ENCODE results near the gene TRERF1.
"Not testable (repeated sequence)": the region's sequence is repeated elsewhere in the genome, so short reads cannot be mapped to it uniquely, and the experiment has no call there.

The TRERF1 gene

DNA sequence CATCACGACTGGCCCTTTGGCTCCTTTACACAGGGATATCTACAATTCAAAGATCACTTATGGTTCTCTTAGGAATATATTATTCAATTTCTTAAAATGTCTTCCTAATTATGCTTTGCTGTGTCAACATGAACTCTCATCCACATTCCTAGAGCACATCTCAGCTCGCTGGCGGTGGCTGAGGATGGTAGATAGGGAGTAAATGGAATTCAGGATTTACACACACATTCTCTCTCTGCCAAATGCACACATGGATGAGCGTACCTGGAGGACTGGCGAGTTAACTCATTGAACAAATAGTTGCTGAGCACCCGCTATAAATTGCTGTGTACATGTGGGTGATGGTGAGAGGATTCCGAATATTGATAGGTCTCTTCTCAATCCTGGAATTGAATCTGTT is 229.3 kb downstream of the TRERF1 start:
- no peaks in the 10 kb centered on the region for H3K9me3 ChIP-seq
- no peak overlapping the region for H3K4me3 ChIP-seq
- DNase-seq = no peak
- no peak overlapping the region for H3K27ac ChIP-seq
- no peaks in the 10 kb centered on the region for H3K4me1 ChIP-seq
- H3K36me3 ChIP-seq = peaks cover 0 to under 1% (median 0%) of the 10 kb centered on the region in 3 donors
- no peak for TF ChIP-seq CTCF (IDR thresholded peaks at IDR 0.05)
- intact Hi-C loops (cut with DNase I; ENCODE audit: low total_unique reads) = loop anchor here (10.0 kb wide), 1 partner anchor 288 kb away; no protein-coding TSS in a partner anchor
- no peaks in the 10 kb centered on the region for H3K27me3 ChIP-seq

DNA sequence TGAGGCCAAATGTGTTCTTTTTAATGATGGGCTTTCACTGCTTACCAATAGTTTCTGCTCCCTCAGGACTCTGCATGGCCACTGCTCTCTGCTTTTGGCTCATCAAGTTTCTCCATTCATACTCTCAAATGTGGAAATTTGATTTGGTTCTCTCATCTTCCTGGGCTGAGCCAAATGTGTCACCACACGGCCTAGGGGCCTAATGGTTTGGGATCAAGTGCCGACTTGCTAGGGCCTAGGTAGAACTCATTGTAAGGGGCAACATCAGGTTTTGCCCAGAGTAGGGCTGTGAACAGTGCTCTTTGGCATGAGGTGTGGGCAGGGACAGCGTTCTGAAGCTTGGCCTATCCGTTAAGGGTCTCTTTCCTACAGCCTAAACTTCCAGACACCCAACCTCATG is 230.2 kb downstream of the TRERF1 start:
- H3K27me3 ChIP-seq = no peaks in the 10 kb centered on the region
- H3K4me1 ChIP-seq = peaks cover 0 to 7% (median 3%) of the 10 kb centered on the region in 4 donors
- no peaks in the 10 kb centered on the region for H3K9me3 ChIP-seq
- no peak for TF ChIP-seq CTCF (IDR thresholded peaks at IDR 0.05)
- H3K4me3 ChIP-seq = no peak overlapping the region
- no peak for DNase-seq
- H3K36me3 ChIP-seq = no peaks in the 10 kb centered on the region
- no peak overlapping the region for H3K27ac ChIP-seq
- intact Hi-C loops (cut with DNase I; ENCODE audit: low total_unique reads) = loop anchor here (10.0 kb wide), 1 partner anchor 287 kb away; no protein-coding TSS in a partner anchor

DNA sequence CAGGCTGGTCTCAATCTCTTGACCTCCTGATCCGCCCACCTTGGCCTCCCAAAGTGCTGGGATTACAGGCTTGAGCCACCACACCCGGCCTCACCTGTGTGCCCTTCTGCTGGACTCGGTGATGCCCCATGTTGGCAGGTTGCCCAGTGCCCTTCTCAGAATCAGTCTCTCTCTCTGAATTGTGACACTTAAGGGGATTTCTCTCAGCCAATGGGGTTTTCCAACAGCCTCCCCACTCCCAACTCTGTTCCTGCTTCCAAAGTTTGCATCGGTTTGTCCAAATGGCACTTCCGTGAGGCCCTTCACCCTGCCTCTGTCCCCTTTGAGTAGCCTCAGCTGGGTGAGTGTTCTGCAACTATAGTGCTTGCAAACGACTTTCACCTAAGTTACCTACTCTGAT is 230.9 kb downstream of the TRERF1 start:
- no peaks in the 10 kb centered on the region for H3K9me3 ChIP-seq
- intact Hi-C loops (cut with DNase I; ENCODE audit: low total_unique reads) = loop anchor here (10.0 kb wide), 1 partner anchor 286 kb away; no protein-coding TSS in a partner anchor
- peaks cover 0 to 13% (median 5%) of the 10 kb centered on the region in 4 donors for H3K4me1 ChIP-seq
- no peak for DNase-seq
- TF ChIP-seq CTCF (IDR thresholded peaks at IDR 0.05) = no peak
- no peaks in the 10 kb centered on the region for H3K36me3 ChIP-seq
- no peak overlapping the region for H3K27ac ChIP-seq
- no peak overlapping the region for H3K4me3 ChIP-seq
- no peaks in the 10 kb centered on the region for H3K27me3 ChIP-seq

GRCh38 chr6:42217519-42218367 is 234.0 kb downstream of the TRERF1 start, which contains the start of gene MRPS10:
TSS of gene MRPS10 (minus strand) at chr6:42217861. CDS start at chr6:42217849, 12 bp downstream.
- H3K27me3 ChIP-seq = no peaks in the 10 kb centered on the region
- peak; percentile 92 to 95 for DNase-seq
- intact Hi-C loops (cut with DNase I; ENCODE audit: low total_unique reads) = loop anchor here (5.0 to 10.0 kb wide), 3 partner anchors 143 to 433 kb away; partner anchors contain the start of genes PRICKLE4 and TOMM6

DNA sequence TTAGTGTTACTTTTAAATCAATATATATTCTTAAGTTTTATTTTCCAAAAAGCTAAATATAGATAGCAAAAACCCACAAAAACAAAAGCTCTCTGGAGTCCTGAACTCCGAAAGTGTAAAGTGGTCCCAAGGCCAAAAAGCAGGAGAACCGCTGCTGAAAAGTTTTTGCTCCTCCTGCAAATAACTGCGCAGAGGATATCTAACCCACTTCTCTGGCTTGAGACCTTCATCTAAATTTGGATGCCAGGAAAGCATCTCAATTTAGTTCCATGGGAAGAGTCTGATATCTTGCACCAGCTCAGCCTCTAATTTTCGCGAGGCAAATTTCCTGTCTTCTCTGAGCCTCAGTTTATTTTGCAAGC is 234.6 kb downstream of the TRERF1 start:
- Histone ChIP-seq H3K36me3 (peaks cover 13 to 21% (median 16%) of the 10 kb centered on the region in 3 donors), H3K9me3 (no peaks in the 10 kb centered on the region), H3K27ac (peak overlapping the region; percentile 71 to 82), H3K27me3 (no peaks in the 10 kb centered on the region), H3K4me3 (peak overlapping the region; percentile 71 to 74), H3K4me1 (peaks cover 0 to 21% (median 7%) of the 10 kb centered on the region in 4 donors)
- intact Hi-C loops (cut with DNase I; ENCODE audit: low total_unique reads) = loop anchor here (5.0 to 10.0 kb wide), 3 partner anchors 142 to 432 kb away; partner anchors contain the start of genes PRICKLE4 and TOMM6
- DNase-seq = no peak
- TF ChIP-seq CTCF (IDR thresholded peaks at IDR 0.05) = no peak

More at GRCh38 chr6:42217519-42218367, 234.0 kb downstream of the TRERF1 start, which contains the start of gene MRPS10:
- H3K4me3 ChIP-seq = peak within 1 kb of the TSS; percentile 71 to 74
- H3K36me3 ChIP-seq = peaks cover 7 to 15% (median 11%) of the 10 kb centered on the region in 3 donors
- peaks cover 0 to 21% (median 7%) of the 10 kb centered on the region in 4 donors for H3K4me1 ChIP-seq
- TF ChIP-seq CTCF (IDR thresholded peaks at IDR 0.05) = no peak
- H3K27ac ChIP-seq = peak within 1 kb of the TSS; percentile 71 to 82
- H3K9me3 ChIP-seq = no peaks in the 10 kb centered on the region

- DNase-seq, H3K27me3 ChIP-seq, H3K9me3 ChIP-seq: not testable (repeated sequence)
- Histone ChIP-seq H3K4me1 (peaks cover 0 to 21% (median 7%) of the 10 kb centered on the region in 4 donors), H3K27ac (peak overlapping the region in 1 of 2 donors; percentile 82), H3K36me3 (peaks cover 20 to 28% (median 23%) of the 10 kb centered on the region in 3 donors), H3K4me3 (peak overlapping the region; percentile 71 to 74)
- intact Hi-C loops (cut with DNase I; ENCODE audit: low total_unique reads) = loop anchor here (5.0 to 10.0 kb wide), 3 partner anchors 142 to 432 kb away; partner anchors contain the start of genes PRICKLE4 and TOMM6
These were observed 235.2 kb downstream of the TRERF1 start for GRCh38 chr6:42216495-42216894.

All from tibial artery (tissue), 4 donors.